CD4-positive, alpha-beta T cell treated with Interleukin-6 for 4 hours (primary cell): Measurements from ENCODE around the gene URM1.
A peak's percentile ranks its signal among the peaks of the same experiment; 100 is the strongest.
"Not testable (repeated sequence)": the region's sequence is repeated elsewhere in the genome, so short reads cannot be mapped to it uniquely, and the experiment has no call there.

ENCODE experiments used
- DNase-seq: peaks from one replicate; pipeline ENCODE4 v3.0.0-alpha.2; 2020; ENCODE audit warnings: mixed read lengths

Gene URM1

GRCh38 chr9:128370752-128371629, at the start of gene URM1:
TSS of gene URM1 (plus strand) at chr9:128371374. CDS start at chr9:128371381, 7 bp downstream.
- DNase-seq, result peak; percentile 97

DNA sequence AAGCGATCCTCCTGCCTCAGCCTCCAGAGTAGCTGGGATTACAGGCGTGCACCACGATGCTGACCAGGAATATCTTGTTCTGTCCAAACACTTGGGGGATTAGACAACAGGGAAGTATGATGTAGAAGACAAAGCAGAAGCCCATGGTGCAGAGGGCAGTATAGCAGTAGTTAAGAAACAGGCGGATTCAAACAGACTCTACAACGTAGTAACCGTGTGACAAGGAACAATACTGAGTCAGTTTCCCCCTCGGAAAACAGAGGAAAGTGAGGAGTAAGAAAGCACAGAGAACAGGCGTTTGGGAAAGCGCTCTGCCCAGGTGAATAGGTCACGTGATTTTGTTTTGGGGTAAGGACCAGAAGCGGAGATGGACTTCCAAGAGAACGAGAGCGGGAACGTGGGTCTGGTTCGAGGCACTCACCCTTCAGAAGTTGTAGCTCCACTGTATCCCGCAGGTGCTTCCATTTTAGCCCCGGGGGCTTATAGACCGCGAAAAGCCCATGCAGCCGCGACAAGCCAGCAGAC, 49.2 kb upstream of the URM1 start:
- no peak for DNase-seq

GRCh38 chr9:128322404-128323211, 48.6 kb upstream of the URM1 start, which contains the start of the genes COQ4 and TRUB2:
TSS of gene COQ4 (plus strand) at chr9:128322839. CDS start at chr9:128322859, 20 bp downstream.
TSS of gene TRUB2 (minus strand) at chr9:128322447. CDS start at chr9:128322408, 39 bp downstream.
- peak; percentile 95 for DNase-seq

DNA sequence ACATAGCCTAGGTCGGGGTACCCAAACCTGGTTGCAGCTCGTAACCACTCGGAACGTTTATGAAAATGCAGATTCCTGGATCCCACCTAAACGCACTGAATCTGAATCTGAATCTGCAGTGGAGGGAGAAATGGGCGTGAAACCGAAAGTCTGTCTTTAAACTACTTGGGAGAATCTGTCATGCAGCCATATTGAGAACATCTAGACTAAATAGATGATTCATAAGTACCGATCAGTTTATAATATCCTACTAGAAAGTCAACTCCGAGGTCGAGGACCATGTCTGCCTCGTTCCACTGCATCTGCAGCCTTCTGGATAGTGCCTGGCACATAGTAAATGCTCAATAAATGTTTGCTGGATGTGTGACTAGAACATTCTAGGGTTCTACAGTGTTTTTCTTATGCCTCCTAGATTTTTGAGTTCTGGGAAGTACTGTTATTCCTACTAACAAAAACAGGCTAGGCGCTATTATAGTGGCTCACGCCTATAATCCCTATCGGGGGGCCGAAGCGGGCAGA, 47.9 kb upstream of the URM1 start:
- DNase-seq, result no peak

DNA sequence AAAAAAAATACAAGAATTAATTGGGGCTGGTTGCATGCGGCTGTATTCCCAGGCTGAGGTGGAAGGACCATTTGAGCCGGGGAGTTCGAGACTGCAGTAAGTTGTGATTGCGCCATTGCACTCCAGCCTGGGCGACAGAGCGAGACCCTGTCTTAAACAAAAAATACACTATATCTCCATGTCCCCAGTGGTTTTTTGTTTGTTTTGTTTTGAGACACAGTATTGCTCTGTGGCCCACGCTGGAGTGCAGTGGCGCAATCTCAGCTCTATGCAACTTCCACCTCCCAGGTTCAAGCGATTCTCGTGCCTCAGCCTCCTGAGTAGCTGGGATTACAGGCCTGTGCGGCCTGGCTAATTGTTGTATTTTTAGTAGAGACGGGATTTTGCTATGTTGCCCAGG, 47.4 kb upstream of the URM1 start:
- DNase-seq, result no peak

DNA sequence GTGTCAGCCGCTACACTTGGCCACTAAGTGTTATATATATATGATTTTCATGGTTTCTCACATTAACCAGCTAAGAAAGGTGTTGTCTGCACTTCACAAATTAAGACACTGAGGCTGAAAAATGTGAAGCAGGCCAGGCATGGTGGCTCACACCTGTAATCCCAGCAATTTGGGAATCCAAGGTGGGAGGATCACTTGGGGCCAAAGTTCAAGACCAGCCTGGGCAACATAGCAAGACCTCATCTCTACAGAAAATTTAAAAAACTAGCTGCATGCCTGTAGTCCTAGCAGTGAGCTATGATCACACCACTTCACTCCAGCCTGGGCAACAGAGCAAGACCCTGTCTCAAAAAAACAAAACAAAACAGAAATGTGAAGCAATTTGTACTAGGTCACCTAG, 46.8 kb upstream of the URM1 start:
- no peak for DNase-seq

DNA sequence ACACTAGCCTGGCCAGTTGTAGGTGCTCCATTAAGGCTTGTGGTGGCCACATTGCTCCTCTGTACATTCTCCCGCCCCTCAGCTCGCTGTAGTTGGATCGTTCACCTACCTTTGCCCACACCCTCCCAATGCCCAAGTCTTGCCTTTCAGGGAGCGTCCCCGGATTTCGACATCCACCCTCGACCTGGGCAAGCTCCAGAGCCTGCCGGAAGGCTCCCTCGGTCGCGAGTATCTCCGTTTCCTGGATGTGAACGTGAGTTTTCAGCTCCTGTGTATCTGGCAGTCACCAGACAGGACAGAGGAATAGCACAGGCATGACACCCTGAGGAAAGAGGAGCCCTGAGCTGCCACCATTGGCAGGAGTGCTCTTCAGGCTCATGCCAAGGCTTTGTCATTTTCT, 45.5 kb upstream of the URM1 start:
- no peak for DNase-seq

DNA sequence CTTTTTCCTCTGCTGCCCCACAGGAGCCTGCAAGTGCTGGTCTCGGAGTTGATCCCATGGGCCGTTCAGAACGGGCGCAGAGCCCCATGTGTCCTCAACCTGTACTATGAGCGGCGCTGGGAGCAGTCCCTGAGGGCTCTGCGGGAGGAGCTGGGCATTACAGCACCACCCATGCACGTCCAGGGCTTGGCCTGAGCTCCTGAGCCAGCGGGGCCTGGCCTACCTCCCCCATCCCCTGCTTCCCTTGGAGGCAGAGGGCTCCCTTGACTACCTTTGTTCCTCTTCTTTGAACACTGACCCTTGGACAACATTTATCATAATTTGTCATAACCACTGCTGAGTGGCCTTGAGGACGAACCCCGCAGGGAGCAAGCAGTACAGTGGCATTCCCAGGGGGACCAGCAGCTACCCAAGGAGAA, 37.7 kb upstream of the URM1 start:
- DNase-seq, result no peak

- DNase-seq, result no peak
These were observed 36.0 kb upstream of the URM1 start for GRCh38 chr9:128335161-128335560.

DNA sequence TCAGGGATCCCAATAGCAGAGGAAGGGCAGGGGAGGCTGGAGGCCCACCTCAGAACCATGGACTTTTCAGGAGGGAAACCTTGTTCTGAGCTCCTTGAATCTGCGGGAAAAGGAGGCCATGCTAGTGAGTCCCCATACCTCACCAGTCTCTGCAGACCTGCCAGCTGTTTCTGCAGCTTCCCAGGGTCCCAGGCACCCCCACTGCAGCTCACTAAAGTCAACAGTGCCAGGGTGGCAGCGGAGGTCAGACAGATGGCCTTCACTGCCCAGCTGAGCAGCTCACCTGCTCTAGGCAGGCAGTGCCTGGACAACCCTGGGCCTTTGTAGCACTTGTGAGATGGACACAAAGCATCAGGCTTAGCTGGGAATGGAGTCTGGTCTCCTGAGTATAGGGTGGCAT, 35.3 kb upstream of the URM1 start:
- DNase-seq, result no peak

- DNase-seq, result no peak
These were observed 33.2 kb upstream of the URM1 start for GRCh38 chr9:128337936-128338335.

GRCh38 chr9:128338852-128339614, 32.1 kb upstream of the URM1 start:
- not testable (repeated sequence) for DNase-seq

- peak; percentile 88 for DNase-seq
These were observed 31.1 kb upstream of the URM1 start, which contains the start of gene SLC27A4 for GRCh38 chr9:128339761-128340690. TSS of gene SLC27A4 (plus strand) at chr9:128340527. CDS start at chr9:128343133, 2,606 bp downstream.

- DNase-seq, result no peak
These were observed 30.3 kb upstream of the URM1 start for GRCh38 chr9:128340691-128341434.

DNA sequence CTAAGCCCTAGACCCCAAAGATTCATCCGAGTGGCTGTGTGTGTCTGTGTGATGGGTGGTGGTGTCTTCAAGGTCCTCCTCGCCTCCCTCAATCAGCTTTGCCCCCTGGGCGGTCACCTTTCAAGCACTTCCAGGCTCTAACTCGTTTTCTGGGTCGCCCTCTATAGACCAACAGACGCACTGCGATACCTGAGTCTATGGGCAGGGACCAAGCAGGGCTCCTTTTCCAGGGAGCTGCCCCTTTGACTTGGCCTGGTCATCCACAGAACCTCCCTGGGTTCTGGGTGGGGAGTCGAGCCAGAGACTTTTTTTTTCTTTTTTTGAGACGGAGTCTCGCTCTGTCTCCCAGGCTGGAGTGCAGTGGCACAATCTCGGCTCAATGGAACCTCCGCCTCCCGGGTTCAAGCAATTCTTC, 29.7 kb upstream of the URM1 start:
- peak; percentile 72 for DNase-seq

- no peak for DNase-seq
These were observed 28.0 kb upstream of the URM1 start for GRCh38 chr9:128342971-128343680.

DNA sequence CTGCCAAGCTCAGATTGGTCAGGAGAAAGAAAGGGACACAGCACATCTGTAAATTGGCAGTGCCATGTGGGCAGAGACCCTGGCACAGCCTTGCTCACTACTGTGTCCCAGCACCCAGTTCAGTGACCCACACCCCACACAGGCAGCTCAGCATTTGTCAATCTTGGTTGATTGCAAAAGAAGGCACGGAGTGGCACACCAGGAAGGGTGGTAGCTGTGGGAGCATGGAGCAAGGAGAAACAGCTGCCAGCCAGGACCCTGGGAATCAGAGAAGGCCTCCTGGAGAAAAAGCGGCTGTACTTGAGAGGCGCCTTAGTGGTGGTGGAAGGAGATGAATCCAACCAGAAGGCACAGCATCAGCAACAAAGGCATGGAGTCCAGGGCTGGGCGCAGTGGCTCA, 27.3 kb upstream of the URM1 start:
- no peak for DNase-seq

GRCh38 chr9:128344931-128345605, 26.1 kb upstream of the URM1 start:
- DNase-seq, result no peak

DNA sequence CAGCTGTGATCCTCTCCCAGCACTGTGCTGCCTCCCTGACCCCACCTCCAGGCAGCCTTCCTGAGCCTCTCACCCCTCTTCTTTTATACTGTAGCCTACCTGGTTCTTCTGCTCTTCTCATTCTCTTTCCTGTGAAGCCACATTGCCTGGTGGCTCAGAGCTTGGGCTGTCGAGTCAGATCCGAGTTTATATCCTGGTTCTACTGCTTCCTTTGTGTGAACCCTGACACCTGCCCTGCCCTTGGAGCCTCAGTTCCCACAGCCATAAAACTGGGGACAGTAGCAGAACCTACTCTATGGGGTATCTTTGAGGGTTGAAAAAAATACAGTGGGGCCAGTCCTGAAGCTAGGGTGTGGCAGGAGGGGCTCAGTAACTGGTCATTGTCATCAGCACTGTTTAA, 22.0 kb upstream of the URM1 start:
- no peak for DNase-seq
